H1 (cell line): ENCODE data around the gene RHOBTB3. TPM values are rescaled to one million over a fixed set of nuclear protein-coding genes. Genes with fewer than 3 reads are reported as not detected.

ENCODE experiments used
- CTCF ChIA-PET: fragments of 300-600 bp; sonication (Branson Sonifier 250); formaldehyde crosslinking; loops from one replicate; lab custom pipeline; 2021; ENCODE audit not compliant: partially characterized antibody; lab: Charles Lee
- POLR2A ChIA-PET: fragments of 300-600 bp; sonication (Branson Sonifier 250); formaldehyde crosslinking; loops from one replicate; lab custom pipeline; 2021; ENCODE audit warnings: inconsistent platforms; ENCODE audit not compliant: partially characterized antibody; lab: Charles Lee
- DNase-seq, 2 experiments: peaks; one replicate each; pipeline versions ENCODE4 v3.0.0 to v3.0.0-alpha.2; 2010 to 2022; ENCODE audit warnings: low spot score in 2 of 2, low read depth in 1 of 2, mixed read lengths in 1 of 2
- FAIRE-seq: peaks from 2 replicates; lab custom pipeline; 2011; peaks lifted over from hg19 to GRCh38; lab: Jason Lieb, UNC
- H2AFZ ChIP-seq: 2 replicates; pipeline ENCODE4 v1.8.1; 2012; ENCODE audit warnings: low read length, inconsistent platforms
- H2AK5ac ChIP-seq: 2 replicates; pipeline ENCODE4 v1.6.1; 2013; ENCODE audit warnings: low read depth, low read length
- H2BK120ac ChIP-seq: replicated peaks from 2 replicates; pipeline ENCODE3; 2013; ENCODE audit warnings: low read depth, low read length, inconsistent platforms
- H2BK12ac ChIP-seq: 2 replicates; pipeline ENCODE4 v1.6.1; 2013; ENCODE audit warnings: low read depth, low read length
- H2BK15ac ChIP-seq: 2 replicates; pipeline ENCODE4 v1.6.1; 2013; ENCODE audit warnings: low read length
- H2BK20ac ChIP-seq: 2 replicates; pipeline ENCODE4 v1.6.1; 2013; ENCODE audit warnings: low read length
- H2BK5ac ChIP-seq: 2 replicates; pipeline ENCODE4 v1.6.1; 2013; ENCODE audit warnings: low read depth, low read length
- H3K14ac ChIP-seq: 2 replicates; pipeline ENCODE4 v1.6.1; 2013; ENCODE audit warnings: inconsistent platforms; ENCODE audit not compliant: insufficient read length
- H3K18ac ChIP-seq: 2 replicates; pipeline ENCODE4 v1.6.1; 2013; ENCODE audit warnings: low read length; ENCODE audit errors: extremely low read depth
- H3K23ac ChIP-seq: 2 replicates; pipeline ENCODE4 v1.6.1; 2013; ENCODE audit warnings: inconsistent platforms; ENCODE audit not compliant: insufficient read length
- H3K23me2 ChIP-seq: 2 replicates; pipeline ENCODE4 v1.6.1; 2013; ENCODE audit warnings: low read depth, low read length
- H3K27ac ChIP-seq: 2 replicates; pipeline ENCODE4 v1.6.1; 2011; ENCODE audit warnings: low read depth, low read length, inconsistent platforms
- H3K27me3 ChIP-seq, 4 experiments: replicated peaks in 1 of 4; 1 replicate in 1 of 4; 2 replicates in 3 of 4; pipeline versions ENCODE4 v1.6.1 to v1.8.1; 2011 to 2013; ENCODE audit warnings: low read length in 3 of 4, mild to moderate bottlenecking in 3 of 4, inconsistent platforms in 2 of 4, mixed read lengths in 2 of 4, moderate library complexity in 1 of 4; ENCODE audit not compliant: control insufficient read depth in 3 of 4, insufficient read depth in 3 of 4; ENCODE audit errors: extremely low read depth in 1 of 4
- H3K36me3 ChIP-seq, 4 experiments: 2 replicates each; pipeline versions ENCODE4 v1.6.1 to v1.8.1; 2011 to 2013; ENCODE audit warnings: mild to moderate bottlenecking in 4 of 4, low read length in 3 of 4, moderate library complexity in 2 of 4, control low read depth in 1 of 4, inconsistent platforms in 1 of 4; ENCODE audit not compliant: insufficient read depth in 4 of 4, control insufficient read depth in 2 of 4
- H3K4ac ChIP-seq: replicated peaks from 2 replicates; pipeline ENCODE3; 2013; ENCODE audit warnings: low read length, low read depth, mixed read lengths, inconsistent platforms; ENCODE audit not compliant: insufficient read length
- H3K4me1 ChIP-seq, 4 experiments: replicated peaks in 1 of 4; 1 replicate in 1 of 4; 2 replicates in 3 of 4; pipeline versions ENCODE4 v1.6.1 to v1.8.1; 2011 to 2013; ENCODE audit warnings: low read length in 3 of 4, inconsistent platforms in 2 of 4, mixed read lengths in 1 of 4; ENCODE audit not compliant: insufficient read depth in 4 of 4, control insufficient read depth in 3 of 4
- H3K4me2 ChIP-seq, 2 experiments: 2 replicates each; pipeline versions ENCODE4 v1.6.1 to v1.8.1; 2011 to 2013; ENCODE audit warnings: low read depth in 2 of 2, low read length in 2 of 2, control low read depth in 1 of 2, inconsistent platforms in 1 of 2, mild to moderate bottlenecking in 1 of 2; ENCODE audit not compliant: insufficient read depth in 1 of 2
- H3K4me3 ChIP-seq, 4 experiments: fragments of 200-600, 300-600 bp in 1 of 4; sonication (generic), shearing (Covaris generic), sonication (Bioruptor Twin) in 1 of 4; 2 replicates each; pipeline versions ENCODE4 v1.5.1 to v1.8.1; 2011 to 2016; ENCODE audit warnings: low read length in 4 of 4, low read depth in 3 of 4, control low read depth in 2 of 4, inconsistent platforms in 2 of 4, mild to moderate bottlenecking in 2 of 4, mixed read lengths in 1 of 4, moderate library complexity in 1 of 4; ENCODE audit not compliant: insufficient read depth in 2 of 4; ENCODE audit errors: extremely low read depth in 1 of 4
- H3K56ac ChIP-seq: replicated peaks from 2 replicates; pipeline ENCODE3; 2013; ENCODE audit warnings: low read depth, mild to moderate bottlenecking, mixed read lengths, low read length, inconsistent platforms; ENCODE audit not compliant: insufficient read length
- H3K79me1 ChIP-seq: 2 replicates; pipeline ENCODE4 v1.6.1; 2013; ENCODE audit warnings: low read depth, low read length, control low read depth
- H3K79me2 ChIP-seq, 2 experiments: 2 replicates each; pipeline versions ENCODE4 v1.6.1 to v1.8.1; 2012 to 2013; ENCODE audit warnings: low read length in 2 of 2, mild to moderate bottlenecking in 2 of 2, inconsistent platforms in 1 of 2; ENCODE audit not compliant: insufficient read depth in 2 of 2, control insufficient read depth in 1 of 2
- H3K9ac ChIP-seq, 4 experiments: replicated peaks in 1 of 4; 1 replicate in 1 of 4; 2 replicates in 3 of 4; pipeline versions ENCODE4 v1.6.1 to v1.8.1; 2011 to 2013; ENCODE audit warnings: low read depth in 3 of 4, low read length in 3 of 4, control low read depth in 2 of 4, mild to moderate bottlenecking in 2 of 4, moderate library complexity in 2 of 4, inconsistent platforms in 1 of 4; ENCODE audit errors: extremely low read depth in 1 of 4
- H3K9me3 ChIP-seq, 2 experiments: 2 replicates each; pipeline versions ENCODE4 v1.6.1 to v1.8.1; 2012 to 2013; ENCODE audit warnings: mild to moderate bottlenecking in 2 of 2, moderate library complexity in 2 of 2, control low read depth in 1 of 2, inconsistent platforms in 1 of 2, low read depth in 1 of 2, low read length in 1 of 2, mixed read lengths in 1 of 2; ENCODE audit not compliant: insufficient read depth in 2 of 2
- H4K20me1 ChIP-seq, 2 experiments: replicated peaks in 1 of 2; 2 replicates each; pipeline versions ENCODE3 to v1.8.1; 2011 to 2013; ENCODE audit warnings: inconsistent platforms in 2 of 2, low read length in 2 of 2, mild to moderate bottlenecking in 1 of 2; ENCODE audit not compliant: insufficient read depth in 2 of 2, control insufficient read depth in 1 of 2
- H4K5ac ChIP-seq: 2 replicates; pipeline ENCODE4 v1.6.1; 2013; ENCODE audit warnings: low read length, low read depth, mixed read lengths, inconsistent platforms; ENCODE audit not compliant: insufficient read length
- H4K8ac ChIP-seq: 2 replicates; pipeline ENCODE4 v1.8.0; 2013; ENCODE audit warnings: mild to moderate bottlenecking, moderate library complexity, low read length, inconsistent platforms; ENCODE audit not compliant: insufficient read depth; ENCODE audit errors: extremely low read depth
- H4K91ac ChIP-seq: replicated peaks from 2 replicates; pipeline ENCODE3; 2013; ENCODE audit warnings: low read length, mixed read lengths, inconsistent platforms; ENCODE audit not compliant: insufficient read length
- BCL11A ChIP-seq, 2 experiments: IDR thresholded peaks; one replicate each; pipeline ENCODE4 v1.6.1; 2011; ENCODE audit warnings: low read depth in 2 of 2, low read length in 2 of 2, mild to moderate bottlenecking in 2 of 2
- CBX5 ChIP-seq: fragments of 300-800, 300-1000 bp; sonication (generic); IDR thresholded peaks from 2 replicates; pipeline ENCODE4 v1.7.1; 2016; ENCODE audit warnings: antibody characterized with exemption, low read length, low read depth
- CBX8 ChIP-seq: fragments of 300-800, 300-1000 bp; sonication (generic); IDR thresholded peaks from 2 replicates; pipeline ENCODE4 v1.7.1; 2016; ENCODE audit warnings: low read depth, low read length, borderline replicate concordance
- HDAC6 ChIP-seq: IDR thresholded peaks from one replicate; pipeline ENCODE4 v1.7.1; 2012; ENCODE audit warnings: low read depth, mild to moderate bottlenecking, inconsistent platforms, low read length, moderate library complexity
- KDM1A ChIP-seq: fragments of 200-600, 300-600 bp; sonication (generic); IDR thresholded peaks from 2 replicates; pipeline ENCODE4 v1.7.1; 2016; ENCODE audit warnings: mild to moderate bottlenecking, low read length, borderline replicate concordance
- KDM5A ChIP-seq: fragments of 200-600 bp; IDR thresholded peaks from 2 replicates; pipeline ENCODE4 v1.7.1; 2012; ENCODE audit warnings: mild to moderate bottlenecking, low read length, inconsistent platforms, mixed read lengths
- RAD21 ChIP-seq, 2 experiments: IDR thresholded peaks in 1 of 2; conservative IDR thresholded peaks in 1 of 2; 2 replicates each; pipeline ENCODE4 v1.6.1; 2011; ENCODE audit warnings: low read depth in 2 of 2, low read length in 2 of 2, improper control_type of control experiment in 1 of 2, inconsistent platforms in 1 of 2, mild to moderate bottlenecking in 1 of 2, moderate library complexity in 1 of 2
- RBBP5 ChIP-seq: IDR thresholded peaks from 2 replicates; pipeline ENCODE4 v1.7.1; 2012; ENCODE audit warnings: low read depth, mild to moderate bottlenecking, inconsistent platforms, low read length, moderate library complexity, borderline replicate concordance
- RFX5 ChIP-seq: IDR thresholded peaks from 2 replicates; pipeline ENCODE4 v1.6.1; 2011; ENCODE audit warnings: low read depth, low read length, improper control_type of control experiment, borderline replicate concordance
- SUZ12 ChIP-seq: fragments of 200-600 bp; sonication (generic); IDR thresholded peaks from 2 replicates; pipeline ENCODE4 v1.6.1; 2012; ENCODE audit warnings: mild to moderate bottlenecking, inconsistent platforms, low read length, moderate library complexity, mixed read lengths
- TAF1 ChIP-seq: IDR thresholded peaks from 2 replicates; pipeline ENCODE4 v1.6.1; 2011; ENCODE audit warnings: mild to moderate bottlenecking, low read depth, low read length
- TCF12 ChIP-seq: IDR thresholded peaks from 2 replicates; pipeline ENCODE4 v1.6.1; 2011; ENCODE audit warnings: low read depth, mild to moderate bottlenecking, low read length
- USF2 ChIP-seq: IDR thresholded peaks from 2 replicates; pipeline ENCODE4 v1.6.1; 2011; ENCODE audit warnings: low read length, improper control_type of control experiment
- WGBS, 2 experiments: shearing (Covaris generic) in 1 of 2; methylation state at CpG; one replicate each; pipeline versions ENCODE4 v1.1.6 to v1.1.7; 2013 to 2015; ENCODE audit warnings: low lambda C conversion rate in 2 of 2, mixed read lengths in 2 of 2, inconsistent platforms in 1 of 2, low coverage in 1 of 2, missing lambda C conversion rate in 1 of 2; ENCODE audit not compliant: insufficient replicate concordance in 2 of 2, insufficient coverage in 1 of 2, insufficient read length in 1 of 2; ENCODE audit errors: extremely low coverage in 1 of 2, missing lambda C conversion rate in 1 of 2; 5-methylcytosine and 5-hydroxymethylcytosine counted together
- polyA plus RNA-seq, 7 experiments: library from polyadenylated mRNA; depleted of rRNA in 3 of 7; stranded (reverse) in 5 of 7; unstranded in 2 of 7; fragments of >200 nt in 5 of 7; fragments of 200-250 nt in 2 of 7; gene quantifications; 1 replicate in 5 of 7; 2 replicates in 1 of 7; 4 replicates in 1 of 7; pipeline versions ENCODE4 v1.2.1 to v1.2.3, GENCODE V29; 2011 to 2013; ENCODE audit warnings: missing spikeins in 2 of 7, mixed read lengths in 2 of 7
- total RNA-seq: library from RNA; stranded (reverse); fragmentation: NEBNext Ultra II Directional; extraction: Animal tissue kit (Norgen Biotek cat#: 25700); gene quantifications from 2 replicates; pipeline ENCODE4 v1.2.1, GENCODE V29; 2021

Gene RHOBTB3
- total and polyA plus RNA-seq, 2 of the 8 experiments (the other 6 are each of a cell fraction or from before 2014, with no cell fraction given): 8.2 to 17.5 TPM

GRCh38 chr5:95845391-95845790 is 114.3 kb downstream of the RHOBTB3 start:
- CTCF ChIA-PET: interaction anchor here (0.7 to 5.7 kb wide), 9 partner anchors 11 to 495 kb away, joined by 3 to 120 read pairs (median 8); partner anchors contain the start of genes GLRX and RFESD
- TF ChIP-seq BCL11A (IDR thresholded peaks at IDR 0.05; ENCODE audit: low read depth in 2 of 2, low read length in 2 of 2): no peak
- no peak for TF ChIP-seq RFX5
- no peak for TF ChIP-seq HDAC6
- no peak for TF ChIP-seq CBX8
- no peak for TF ChIP-seq TAF1
- TF ChIP-seq CBX5: no peak
- TF ChIP-seq KDM1A: no peak
- no peak for TF ChIP-seq TCF12
- TF ChIP-seq USF2: no peak
- no peak for TF ChIP-seq RBBP5
- no peak for TF ChIP-seq KDM5A
- no peak for TF ChIP-seq SUZ12
- no peak for TF ChIP-seq RAD21 (IDR thresholded peaks at IDR 0.05 in 1 of 2, conservative IDR thresholded peaks at IDR 0.05 in 1 of 2; ENCODE audit: low read depth in 2 of 2, low read length in 2 of 2)

More at GRCh38 chr5:95845391-95845790, 114.3 kb downstream of the RHOBTB3 start:
- Histone ChIP-seq H3K27me3 (no peaks in the 10 kb centered on the region), H3K4me2 (no peak overlapping the region), H4K5ac (no peak overlapping the region), H4K20me1 (no peaks in the 10 kb centered on the region), H2BK120ac (no peak overlapping the region), H3K36me3 (no peaks in the 10 kb centered on the region), H3K4me3 (no peak overlapping the region), H3K4me1 (no peaks in the 10 kb centered on the region), H3K56ac (no peak overlapping the region), H3K27ac (no peak overlapping the region), H3K79me1 (no peaks in the 10 kb centered on the region), H2BK12ac (no peak overlapping the region), H4K8ac (no peak overlapping the region), H3K9ac (no peak overlapping the region), H4K91ac (no peak overlapping the region), H2BK5ac (no peak overlapping the region), H3K4ac (no peak overlapping the region), H3K14ac (no peak overlapping the region), H2AFZ (no peak overlapping the region), H2BK20ac (no peak overlapping the region), H3K18ac (no peak overlapping the region), H3K23me2 (no peaks in the 10 kb centered on the region; the same call in 1 of the 2 replicates), H2AK5ac (no peak overlapping the region), H2BK15ac (no peak overlapping the region), H3K23ac (no peak overlapping the region), H3K79me2 (no peaks in the 10 kb centered on the region), H3K9me3 (no peaks in the 10 kb centered on the region)
- FAIRE-seq: no peak
- POLR2A ChIA-PET: no interaction called here
- 80% methylated on average over 3 of the region's 3 CpGs; no CpG with 5 or more reads in 1 of the 2 experiments for WGBS, 2 experiments
- DNase-seq: no peak
